HL-60 (cell line): ENCODE measurements around the gene MYO10.
A peak's percentile ranks its signal among the peaks of the same experiment; 100 is the strongest.
"Not testable (repeated sequence)": the region's sequence is repeated elsewhere in the genome, so short reads cannot be mapped to it uniquely, and the experiment has no call there.

Experiments used
- DNase-seq, 2 experiments: peaks; one replicate each; pipeline ENCODE4 v3.0.0-alpha.2; 2010 to 2020; ENCODE audit warnings: low read depth in 1 of 2, low spot score in 1 of 2
- H3K27ac ChIP-seq: fragments of 250-450 bp; sonication (Bioruptor Pico); replicated peaks from 2 replicates; pipeline ENCODE4 v1.5.1; 2020; ENCODE audit warnings: mild to moderate bottlenecking, moderate library complexity
- H3K27me3 ChIP-seq: fragments of 250-450 bp; sonication (Bioruptor Pico); 2 replicates; pipeline ENCODE4 v1.5.1; 2021; ENCODE audit warnings: mild to moderate bottlenecking, moderate library complexity; ENCODE audit not compliant: insufficient read depth, poor library complexity, severe bottlenecking
- H3K4me3 ChIP-seq: replicated peaks from 2 replicates; pipeline ENCODE4 v1.5.1; 2011; ENCODE audit warnings: mild to moderate bottlenecking, control low read depth, low read length; ENCODE audit not compliant: insufficient read depth
- GABPA ChIP-seq: IDR thresholded peaks from 2 replicates; pipeline ENCODE4 v1.6.1; 2012; ENCODE audit warnings: low read depth
- POLR2AphosphoS5 ChIP-seq: IDR thresholded peaks from 2 replicates; pipeline ENCODE4 v1.6.1; 2012; ENCODE audit warnings: low read depth
- SPI1 ChIP-seq: IDR thresholded peaks from 2 replicates; pipeline ENCODE4 v1.6.1; 2012; ENCODE audit warnings: low read depth, mild to moderate bottlenecking, borderline replicate concordance
- TF ChIP-seq, protein P1 (sequence below): IDR thresholded peaks from 2 replicates; pipeline ENCODE4 v1.6.1; 2012; ENCODE audit warnings: low read depth; ENCODE audit not compliant: insufficient replicate concordance
- TF ChIP-seq, protein P2 (sequence below): IDR thresholded peaks from one replicate; pipeline ENCODE4 v1.5.1; 2011; ENCODE audit warnings: low read length, control low read depth, inconsistent platforms; ENCODE audit not compliant: insufficient read depth

Gene MYO10

DNA sequence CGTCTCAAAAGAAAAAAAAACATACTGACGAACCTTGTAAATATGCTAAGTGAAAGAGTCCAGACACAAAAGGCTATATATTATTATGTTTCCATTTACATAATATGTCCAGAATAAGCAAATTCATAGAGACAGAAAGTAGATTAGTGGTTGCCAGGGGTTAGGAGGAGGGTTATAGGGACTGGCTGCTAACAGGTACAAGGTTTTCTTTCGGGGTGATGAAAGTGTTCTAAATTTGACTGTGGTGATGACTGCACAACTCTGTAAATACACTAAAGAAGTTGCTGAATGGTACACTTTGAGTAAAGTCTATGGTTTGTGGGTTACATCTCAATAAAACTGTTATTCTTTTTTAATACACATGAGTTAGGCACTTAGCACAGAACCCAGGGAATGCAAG is 98.8 kb downstream of the MYO10 start:
- no peak overlapping the region for H3K4me3 ChIP-seq
- H3K27me3 ChIP-seq, result no peaks in the 10 kb centered on the region
- no peak overlapping the region for H3K27ac ChIP-seq
- TF ChIP-seq POLR2AphosphoS5, result no peak
- no peak for TF ChIP-seq SPI1
- TF ChIP-seq, protein P1, sequence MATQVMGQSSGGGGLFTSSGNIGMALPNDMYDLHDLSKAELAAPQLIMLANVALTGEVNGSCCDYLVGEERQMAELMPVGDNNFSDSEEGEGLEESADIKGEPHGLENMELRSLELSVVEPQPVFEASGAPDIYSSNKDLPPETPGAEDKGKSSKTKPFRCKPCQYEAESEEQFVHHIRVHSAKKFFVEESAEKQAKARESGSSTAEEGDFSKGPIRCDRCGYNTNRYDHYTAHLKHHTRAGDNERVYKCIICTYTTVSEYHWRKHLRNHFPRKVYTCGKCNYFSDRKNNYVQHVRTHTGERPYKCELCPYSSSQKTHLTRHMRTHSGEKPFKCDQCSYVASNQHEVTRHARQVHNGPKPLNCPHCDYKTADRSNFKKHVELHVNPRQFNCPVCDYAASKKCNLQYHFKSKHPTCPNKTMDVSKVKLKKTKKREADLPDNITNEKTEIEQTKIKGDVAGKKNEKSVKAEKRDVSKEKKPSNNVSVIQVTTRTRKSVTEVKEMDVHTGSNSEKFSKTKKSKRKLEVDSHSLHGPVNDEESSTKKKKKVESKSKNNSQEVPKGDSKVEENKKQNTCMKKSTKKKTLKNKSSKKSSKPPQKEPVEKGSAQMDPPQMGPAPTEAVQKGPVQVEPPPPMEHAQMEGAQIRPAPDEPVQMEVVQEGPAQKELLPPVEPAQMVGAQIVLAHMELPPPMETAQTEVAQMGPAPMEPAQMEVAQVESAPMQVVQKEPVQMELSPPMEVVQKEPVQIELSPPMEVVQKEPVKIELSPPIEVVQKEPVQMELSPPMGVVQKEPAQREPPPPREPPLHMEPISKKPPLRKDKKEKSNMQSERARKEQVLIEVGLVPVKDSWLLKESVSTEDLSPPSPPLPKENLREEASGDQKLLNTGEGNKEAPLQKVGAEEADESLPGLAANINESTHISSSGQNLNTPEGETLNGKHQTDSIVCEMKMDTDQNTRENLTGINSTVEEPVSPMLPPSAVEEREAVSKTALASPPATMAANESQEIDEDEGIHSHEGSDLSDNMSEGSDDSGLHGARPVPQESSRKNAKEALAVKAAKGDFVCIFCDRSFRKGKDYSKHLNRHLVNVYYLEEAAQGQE, result no peak
- TF ChIP-seq, protein P2, sequence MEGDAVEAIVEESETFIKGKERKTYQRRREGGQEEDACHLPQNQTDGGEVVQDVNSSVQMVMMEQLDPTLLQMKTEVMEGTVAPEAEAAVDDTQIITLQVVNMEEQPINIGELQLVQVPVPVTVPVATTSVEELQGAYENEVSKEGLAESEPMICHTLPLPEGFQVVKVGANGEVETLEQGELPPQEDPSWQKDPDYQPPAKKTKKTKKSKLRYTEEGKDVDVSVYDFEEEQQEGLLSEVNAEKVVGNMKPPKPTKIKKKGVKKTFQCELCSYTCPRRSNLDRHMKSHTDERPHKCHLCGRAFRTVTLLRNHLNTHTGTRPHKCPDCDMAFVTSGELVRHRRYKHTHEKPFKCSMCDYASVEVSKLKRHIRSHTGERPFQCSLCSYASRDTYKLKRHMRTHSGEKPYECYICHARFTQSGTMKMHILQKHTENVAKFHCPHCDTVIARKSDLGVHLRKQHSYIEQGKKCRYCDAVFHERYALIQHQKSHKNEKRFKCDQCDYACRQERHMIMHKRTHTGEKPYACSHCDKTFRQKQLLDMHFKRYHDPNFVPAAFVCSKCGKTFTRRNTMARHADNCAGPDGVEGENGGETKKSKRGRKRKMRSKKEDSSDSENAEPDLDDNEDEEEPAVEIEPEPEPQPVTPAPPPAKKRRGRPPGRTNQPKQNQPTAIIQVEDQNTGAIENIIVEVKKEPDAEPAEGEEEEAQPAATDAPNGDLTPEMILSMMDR, result no peak
- no peak for TF ChIP-seq GABPA
- no peak for DNase-seq

DNA sequence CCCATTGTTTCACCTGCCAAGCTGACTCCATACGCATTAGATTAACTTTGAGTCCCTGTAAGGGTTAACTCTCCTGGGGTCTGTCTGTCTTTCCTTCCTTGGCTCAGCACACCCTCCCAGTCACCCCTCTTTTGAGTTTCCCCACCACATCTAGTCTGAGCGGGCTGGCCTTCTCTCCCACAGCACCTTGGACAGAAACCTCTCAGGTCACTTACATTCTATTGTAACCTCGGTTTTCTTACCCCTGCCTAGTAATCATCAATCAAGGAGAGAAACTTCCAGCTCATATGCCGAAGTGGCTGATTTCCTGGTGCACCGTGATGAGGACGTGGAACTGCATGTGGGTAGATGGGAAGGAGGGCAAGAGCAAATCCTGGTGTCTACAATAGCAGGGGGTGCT is 102.1 kb downstream of the MYO10 start:
- no peaks in the 10 kb centered on the region for H3K27me3 ChIP-seq
- no peak for DNase-seq
- H3K4me3 ChIP-seq, result no peak overlapping the region
- H3K27ac ChIP-seq, result no peak overlapping the region
- no peak for TF ChIP-seq GABPA
- TF ChIP-seq, protein P1, result peak; percentile 72

DNA sequence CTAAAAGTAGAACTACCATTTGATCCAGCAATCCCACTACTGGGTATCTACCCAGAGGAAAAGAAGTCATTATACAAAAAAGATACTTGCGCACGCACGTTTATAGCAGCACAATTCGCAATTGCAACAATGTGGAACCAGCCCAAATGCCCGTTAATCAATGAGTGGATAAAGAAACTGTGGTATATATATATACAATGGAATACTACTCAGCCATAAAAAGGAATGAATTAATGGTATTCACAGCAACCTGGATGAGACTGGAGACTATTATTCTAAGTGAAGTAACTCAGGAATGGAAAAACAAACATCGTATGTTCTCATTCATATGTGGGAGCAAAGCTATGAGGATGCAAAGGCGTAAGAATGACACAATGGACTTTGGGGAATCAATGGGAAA is 104.8 kb downstream of the MYO10 start:
- not testable (repeated sequence) for H3K4me3 ChIP-seq, DNase-seq, H3K27ac ChIP-seq, H3K27me3 ChIP-seq

DNA sequence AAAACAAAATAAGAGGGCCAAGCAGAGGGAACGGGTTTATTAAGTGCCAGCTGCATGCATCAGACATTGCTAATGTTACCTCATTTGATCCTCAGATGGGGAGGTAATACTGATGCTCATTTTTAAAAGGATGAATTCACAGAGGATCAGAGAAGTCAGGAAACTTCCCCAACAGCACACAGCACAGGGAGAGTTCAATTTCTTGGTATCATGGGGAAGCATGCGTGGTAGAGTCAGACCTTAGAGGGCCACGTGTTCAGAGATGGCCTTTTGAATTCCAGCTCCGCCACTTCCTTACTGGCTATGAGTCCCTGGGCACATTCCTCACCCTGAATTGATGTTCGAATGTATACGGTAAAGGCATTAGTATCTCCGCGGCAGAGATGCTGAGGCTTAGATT is 108.3 kb downstream of the MYO10 start:
- TF ChIP-seq, protein P1, result no peak
- TF ChIP-seq POLR2AphosphoS5 (no peak), SPI1 (no peak), GABPA (no peak)
- TF ChIP-seq, protein P2, result no peak
- DNase-seq, result no peak
- Histone ChIP-seq H3K27me3 (no peaks in the 10 kb centered on the region), H3K4me3 (no peak overlapping the region), H3K27ac (no peak overlapping the region)
